ENCODE results near the gene PLXNA4.

GRCh38 chr7:132622081-132622480 is 45.8 kb upstream of the PLXNA4 start:
- TF ChIP-seq CTCF (conservative IDR thresholded peaks at IDR 0.05) (no peak), EZH2 (IDR thresholded peaks at IDR 0.05; ENCODE audit: low read depth) (no peak)

All from PC-9 (cell line).